Choroid plexus epithelial cell (primary cell): ENCODE measurements around the gene ZNF407.

Source experiments
- DNase-seq: peaks from one replicate; pipeline ENCODE4 v3.0.0-alpha.2; 2010; ENCODE audit warnings: low read depth
- H3K4me3 ChIP-seq: 2 replicates; pipeline ENCODE4 v1.5.1; 2011; ENCODE audit warnings: low read depth, mild to moderate bottlenecking, control low read depth, low read length, moderate library complexity
- TF ChIP-seq, protein P1 (sequence below): conservative IDR thresholded peaks from 2 replicates; pipeline ENCODE4 v1.5.1; 2011; ENCODE audit warnings: low read depth, mild to moderate bottlenecking, control low read depth, inconsistent platforms, low read length, moderate library complexity

The ZNF407 gene

GRCh38 chr18:74587441-74587840 is 10.2 kb upstream of the ZNF407 start:
- no peak for DNase-seq
- no peak overlapping the region for H3K4me3 ChIP-seq
- TF ChIP-seq, protein P1, sequence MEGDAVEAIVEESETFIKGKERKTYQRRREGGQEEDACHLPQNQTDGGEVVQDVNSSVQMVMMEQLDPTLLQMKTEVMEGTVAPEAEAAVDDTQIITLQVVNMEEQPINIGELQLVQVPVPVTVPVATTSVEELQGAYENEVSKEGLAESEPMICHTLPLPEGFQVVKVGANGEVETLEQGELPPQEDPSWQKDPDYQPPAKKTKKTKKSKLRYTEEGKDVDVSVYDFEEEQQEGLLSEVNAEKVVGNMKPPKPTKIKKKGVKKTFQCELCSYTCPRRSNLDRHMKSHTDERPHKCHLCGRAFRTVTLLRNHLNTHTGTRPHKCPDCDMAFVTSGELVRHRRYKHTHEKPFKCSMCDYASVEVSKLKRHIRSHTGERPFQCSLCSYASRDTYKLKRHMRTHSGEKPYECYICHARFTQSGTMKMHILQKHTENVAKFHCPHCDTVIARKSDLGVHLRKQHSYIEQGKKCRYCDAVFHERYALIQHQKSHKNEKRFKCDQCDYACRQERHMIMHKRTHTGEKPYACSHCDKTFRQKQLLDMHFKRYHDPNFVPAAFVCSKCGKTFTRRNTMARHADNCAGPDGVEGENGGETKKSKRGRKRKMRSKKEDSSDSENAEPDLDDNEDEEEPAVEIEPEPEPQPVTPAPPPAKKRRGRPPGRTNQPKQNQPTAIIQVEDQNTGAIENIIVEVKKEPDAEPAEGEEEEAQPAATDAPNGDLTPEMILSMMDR = no peak

DNA sequence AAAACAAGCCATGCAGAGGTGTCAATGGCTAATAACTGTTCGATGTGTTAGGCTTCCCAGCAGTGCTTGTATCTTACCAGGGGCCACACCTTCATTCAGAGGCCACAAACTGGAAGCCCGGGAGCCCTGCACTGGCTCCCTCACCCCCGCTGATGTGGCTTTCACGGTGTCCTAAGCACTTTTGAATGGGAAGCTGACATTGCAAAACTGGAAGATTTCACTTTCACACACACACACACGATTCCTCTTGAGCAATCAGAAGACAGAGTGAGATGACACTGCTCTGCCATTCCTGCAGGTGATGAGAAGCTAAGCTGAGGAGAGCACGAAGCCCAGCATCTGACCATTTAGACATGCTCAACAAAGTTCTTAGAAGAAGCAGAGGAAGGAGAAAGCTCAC is 8.6 kb upstream of the ZNF407 start:
- no peak overlapping the region for H3K4me3 ChIP-seq
- TF ChIP-seq, protein P1 = no peak
- DNase-seq = no peak

- H3K4me3 ChIP-seq = no peak overlapping the region
- no peak for DNase-seq
- TF ChIP-seq, protein P1 = no peak
These were observed 7.9 kb upstream of the ZNF407 start for GRCh38 chr18:74589811-74590210.

DNA sequence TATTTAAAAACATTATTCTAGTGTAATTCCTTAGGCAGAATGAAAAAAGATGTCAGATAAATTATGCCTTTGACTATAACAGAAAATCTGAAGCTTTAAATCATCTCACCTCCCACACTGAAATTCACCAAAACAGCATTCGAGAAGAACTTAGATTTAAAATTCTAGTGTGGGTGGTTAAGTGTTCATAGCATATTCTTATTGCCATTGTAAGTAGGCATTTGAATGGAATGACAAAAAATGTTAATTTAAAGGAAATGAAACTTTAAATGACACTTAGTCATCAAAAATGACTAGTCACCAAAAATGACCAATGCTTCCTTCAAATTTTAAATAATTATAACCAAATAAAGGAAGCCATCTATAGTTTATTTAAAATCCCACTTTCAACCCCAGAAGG is 7.0 kb upstream of the ZNF407 start:
- TF ChIP-seq, protein P1 = no peak
- DNase-seq = no peak
- H3K4me3 ChIP-seq = no peak overlapping the region

- H3K4me3 ChIP-seq = no peak overlapping the region
- no peak for DNase-seq
- TF ChIP-seq, protein P1 = no peak
These were observed 2.2 kb upstream of the ZNF407 start for GRCh38 chr18:74595431-74595830.

- DNase-seq = peak; percentile 75
- TF ChIP-seq, protein P1 = no peak
- H3K4me3 ChIP-seq = peak overlapping the region; percentile 83
These were observed 522 bp upstream of the ZNF407 start for GRCh38 chr18:74597034-74597661.

- peak; percentile 62 for DNase-seq
- TF ChIP-seq, protein P1 = peak; percentile 37
- peak overlapping the region; percentile 83 for H3K4me3 ChIP-seq
These were observed 806 bp downstream of the ZNF407 start for GRCh38 chr18:74598350-74599001.
